Pancreas (tissue), 10 donors: ENCODE measurements around the gene RAB3A. TPM values are rescaled to one million over a fixed set of nuclear protein-coding genes. Genes with fewer than 3 reads are reported as not detected.

ENCODE experiments used
- ATAC-seq, 4 donors: fragments of 200-7000 bp; cut with Tn5 transposase; one replicate each; pipeline versions ENCODE4 v1.8.0 to v1.9.1; 2020; ENCODE audit warnings: mild to moderate bottlenecking in 4 of 4, moderate library complexity in 4 of 4
- DNase-seq, 6 donors: peaks; one replicate each; pipeline ENCODE4 v3.0.0-alpha.2; 2020
- FAIRE-seq: peaks from 2 replicates; lab custom pipeline; 2012; peaks lifted over from hg19 to GRCh38; lab: Jason Lieb, UNC
- H3K27ac ChIP-seq, 4 donors: fragments of 200-600 bp; sonication (generic); 1 replicate in 3 of 4; 2 replicates in 1 of 4; pipeline versions ENCODE4 v1.5.0 to v1.8.0; 2020
- H3K27me3 ChIP-seq, 4 donors: fragments of 200-600 bp; one replicate each; pipeline ENCODE4 v1.8.0; 2021
- H3K36me3 ChIP-seq, 3 donors: fragments of 200-600 bp; sonication (generic) in 1 of 3; one replicate each; pipeline versions ENCODE4 v1.5.0 to v1.8.0; 2020 to 2021
- H3K4me1 ChIP-seq, 3 donors: fragments of 200-600 bp; one replicate each; pipeline ENCODE4 v1.8.0; 2021
- H3K4me3 ChIP-seq, 4 donors: fragments of 200-600 bp; sonication (generic) in 2 of 4; one replicate each; pipeline versions ENCODE4 v1.5.0 to v1.8.0; 2020 to 2021
- H3K9me3 ChIP-seq, 4 donors: fragments of 200-600 bp; one replicate each; pipeline ENCODE4 v1.8.0; 2021
- WGBS, 2 donors: extraction: QIAGEN DNeasy Blood & Tissue Kit; methylation state at CpG; one replicate each; pipeline ENCODE4 v1.1.7; 2013; 5-methylcytosine and 5-hydroxymethylcytosine counted together
- intact Hi-C, 3 donors: fragments of 100-400 bp; cut with DNase I; formaldehyde crosslinking; loops; one replicate each; pipeline versions ENCODE4 v1.11.1 to v1.14.2; 2022
- polyA plus RNA-seq, 2 donors: library from polyadenylated mRNA; stranded (reverse); fragments of 200-250 nt; gene quantifications; one replicate each; pipeline ENCODE4 v1.2.3, GENCODE V29; 2013
- total RNA-seq, 6 donors: library from RNA; stranded (reverse); fragmentation: NEBNext Ultra II Directional in 4 of 6; extraction: Animal tissue kit (Norgen Biotek cat#: 25700) in 4 of 6; gene quantifications; one replicate each; pipeline versions ENCODE4 v1.2.1 to v1.2.4, GENCODE V29; 2021 to 2023
- TF ChIP-seq, protein P1 (sequence below), 4 donors: fragments of 200-600 bp; sonication (generic) in 3 of 4; IDR thresholded peaks; one replicate each; pipeline versions ENCODE4 v1.5.0 to v1.8.0; 2021; ENCODE audit warnings: antibody characterized with exemption in 4 of 4
- donor health status: healthy with polysubstance abuse.
- donor health status: DM: no; HTN: no; CAD: no; lungs with moderate emphysema.
- donor health status: DM: no; HTN: no; CAD: no.
- donor health status: control.
- donor health status: control.
- donor health status: Bipolar disorder and iron deficiency.
- donor health status: DM: yes; HTN: yes; CAD: no.
- donor health status: DM: no; HTN: no; CAD: no.
- donor health status: DM: no; HTN: no; CAD: no.
- donor health status: DM: yes; HTN: yes; CAD: no.

The RAB3A gene
- total and polyA plus RNA-seq, 8 donors = 0.79 to 4.4 (median 1.8) TPM

DNA sequence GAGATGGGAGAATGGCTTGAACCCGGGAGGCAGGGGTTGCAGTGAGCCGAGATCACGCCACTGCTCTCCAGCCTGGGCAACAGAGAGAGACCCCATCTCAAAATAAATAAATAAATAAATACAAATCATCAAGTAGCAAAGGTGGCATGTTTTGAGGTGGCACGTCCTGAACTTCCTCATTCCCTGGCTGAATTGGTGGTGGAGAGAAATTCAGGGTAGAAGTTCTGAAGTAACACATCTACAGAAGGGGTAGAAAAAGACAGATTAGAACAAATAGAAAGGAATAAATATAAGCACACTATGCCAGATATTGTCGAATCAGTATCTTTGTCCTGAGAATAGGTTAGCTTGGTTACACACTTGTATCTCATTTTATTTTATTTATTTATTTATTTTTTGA, 23.9 kb downstream of the RAB3A start:
- Histone ChIP-seq H3K36me3 (no peaks in the 10 kb centered on the region), H3K9me3 (no peaks in the 10 kb centered on the region)
- WGBS, 2 donors = 85 to 95% methylated on average over 5 of the region's 5 CpGs

DNA sequence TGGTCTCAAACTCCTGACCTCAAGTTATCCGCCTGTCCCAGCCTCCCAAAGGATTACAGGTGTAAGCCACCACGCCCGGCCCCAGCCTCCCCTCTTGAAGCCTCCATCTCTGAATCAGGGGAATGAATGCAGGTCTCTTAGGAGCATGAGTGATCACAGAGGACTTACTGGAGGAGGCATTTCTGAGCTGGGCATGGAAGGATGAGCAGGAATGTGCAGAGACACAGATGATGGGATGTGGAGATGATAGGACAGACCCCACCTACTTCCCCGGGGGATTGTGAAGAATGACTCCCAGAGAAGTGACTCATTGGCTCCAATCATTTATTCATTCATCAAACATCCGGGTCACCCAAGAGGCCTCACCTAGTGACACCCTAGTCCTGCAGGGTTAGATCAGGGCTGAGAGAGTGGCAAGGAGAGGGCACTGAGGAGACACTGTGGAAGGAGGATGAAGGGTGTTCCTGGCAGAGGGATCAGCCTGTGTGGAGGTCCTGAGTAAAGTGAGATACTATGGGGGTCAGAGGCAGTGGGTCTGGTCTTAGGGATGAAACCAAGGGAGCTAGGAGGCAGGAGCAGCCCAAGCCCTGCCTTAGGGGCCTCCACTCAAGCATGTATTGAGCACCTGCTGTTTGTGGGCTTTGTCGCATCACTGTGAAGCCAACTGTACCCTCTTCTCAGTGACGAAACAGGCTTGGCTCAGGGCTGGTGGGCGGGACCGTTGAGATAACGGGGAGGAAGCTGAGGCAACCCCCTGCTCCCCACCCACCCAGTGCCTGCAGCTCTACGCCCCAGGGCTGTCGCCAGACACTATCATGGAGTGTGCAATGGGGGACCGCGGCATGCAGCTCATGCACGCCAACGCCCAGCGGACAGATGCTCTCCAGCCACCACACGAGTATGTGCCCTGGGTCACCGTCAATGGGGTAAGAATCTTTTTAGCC, 27.2 kb downstream of the RAB3A start:
- ATAC-seq = no peak
- intact Hi-C loops = no loop called here
- Histone ChIP-seq H3K9me3 (no peaks in the 10 kb centered on the region), H3K4me3 (no peak overlapping the region), H3K36me3 (no peaks in the 10 kb centered on the region), H3K27me3 (no peaks in the 10 kb centered on the region), H3K4me1 (peaks cover 0 to 6% (median 3%) of the 10 kb centered on the region in 3 donors), H3K27ac (no peak overlapping the region)
- DNase-seq = peak in 1 of 6 donors; percentile 14
- TF ChIP-seq, protein P1, sequence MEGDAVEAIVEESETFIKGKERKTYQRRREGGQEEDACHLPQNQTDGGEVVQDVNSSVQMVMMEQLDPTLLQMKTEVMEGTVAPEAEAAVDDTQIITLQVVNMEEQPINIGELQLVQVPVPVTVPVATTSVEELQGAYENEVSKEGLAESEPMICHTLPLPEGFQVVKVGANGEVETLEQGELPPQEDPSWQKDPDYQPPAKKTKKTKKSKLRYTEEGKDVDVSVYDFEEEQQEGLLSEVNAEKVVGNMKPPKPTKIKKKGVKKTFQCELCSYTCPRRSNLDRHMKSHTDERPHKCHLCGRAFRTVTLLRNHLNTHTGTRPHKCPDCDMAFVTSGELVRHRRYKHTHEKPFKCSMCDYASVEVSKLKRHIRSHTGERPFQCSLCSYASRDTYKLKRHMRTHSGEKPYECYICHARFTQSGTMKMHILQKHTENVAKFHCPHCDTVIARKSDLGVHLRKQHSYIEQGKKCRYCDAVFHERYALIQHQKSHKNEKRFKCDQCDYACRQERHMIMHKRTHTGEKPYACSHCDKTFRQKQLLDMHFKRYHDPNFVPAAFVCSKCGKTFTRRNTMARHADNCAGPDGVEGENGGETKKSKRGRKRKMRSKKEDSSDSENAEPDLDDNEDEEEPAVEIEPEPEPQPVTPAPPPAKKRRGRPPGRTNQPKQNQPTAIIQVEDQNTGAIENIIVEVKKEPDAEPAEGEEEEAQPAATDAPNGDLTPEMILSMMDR (IDR thresholded peaks at IDR 0.05) = no peak
- WGBS, 2 donors = 87 to 91% methylated on average over 19 of the region's 19 CpGs
- no peak for FAIRE-seq

More for the DNA sequence above, 23.9 kb downstream of the RAB3A start:
- intact Hi-C loops = no loop called here
- Histone ChIP-seq H3K4me3 (no peak overlapping the region), H3K4me1 (peaks cover 0 to under 1% (median 0%) of the 10 kb centered on the region in 3 donors), H3K27ac (no peak overlapping the region), H3K27me3 (no peaks in the 10 kb centered on the region)
- DNase-seq (no peak), ATAC-seq (peak in 1 of 4 donors; percentile 19), FAIRE-seq (no peak)
- TF ChIP-seq, protein P1 (IDR thresholded peaks at IDR 0.05) = no peak

DNA sequence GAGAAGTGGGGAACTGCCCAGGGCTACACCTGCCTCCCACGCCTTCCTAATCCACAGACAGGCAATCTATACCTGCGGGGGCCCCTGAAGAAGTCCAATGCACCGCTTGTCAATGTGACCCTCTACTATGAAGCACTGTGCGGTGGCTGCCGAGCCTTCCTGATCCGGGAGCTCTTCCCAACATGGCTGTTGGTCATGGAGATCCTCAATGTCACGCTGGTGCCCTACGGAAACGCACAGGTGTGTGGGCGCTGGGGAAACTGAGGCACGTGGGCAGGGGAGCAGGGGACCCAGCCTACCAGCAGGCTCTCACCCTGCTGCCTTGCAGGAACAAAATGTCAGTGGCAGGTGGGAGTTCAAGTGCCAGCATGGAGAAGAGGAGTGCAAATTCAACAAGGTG, 28.9 kb downstream of the RAB3A start:
- H3K36me3 ChIP-seq = no peaks in the 10 kb centered on the region
- intact Hi-C loops = no loop called here
- TF ChIP-seq, protein P1 (IDR thresholded peaks at IDR 0.05) = no peak
- H3K4me3 ChIP-seq = peak overlapping the region in 2 of 4 donors; percentile 5 to 70
- H3K27ac ChIP-seq = peak overlapping the region in 1 of 4 donors; percentile 74
- DNase-seq = peak in 1 of 6 donors; percentile 23
- ATAC-seq = no peak
- H3K4me1 ChIP-seq = peaks cover 0 to 6% (median 3%) of the 10 kb centered on the region in 3 donors
- 75 to 83% methylated on average over 11 of the region's 11 CpGs for WGBS, 2 donors
- FAIRE-seq = no peak
- H3K9me3 ChIP-seq = no peaks in the 10 kb centered on the region
- no peaks in the 10 kb centered on the region for H3K27me3 ChIP-seq

DNA sequence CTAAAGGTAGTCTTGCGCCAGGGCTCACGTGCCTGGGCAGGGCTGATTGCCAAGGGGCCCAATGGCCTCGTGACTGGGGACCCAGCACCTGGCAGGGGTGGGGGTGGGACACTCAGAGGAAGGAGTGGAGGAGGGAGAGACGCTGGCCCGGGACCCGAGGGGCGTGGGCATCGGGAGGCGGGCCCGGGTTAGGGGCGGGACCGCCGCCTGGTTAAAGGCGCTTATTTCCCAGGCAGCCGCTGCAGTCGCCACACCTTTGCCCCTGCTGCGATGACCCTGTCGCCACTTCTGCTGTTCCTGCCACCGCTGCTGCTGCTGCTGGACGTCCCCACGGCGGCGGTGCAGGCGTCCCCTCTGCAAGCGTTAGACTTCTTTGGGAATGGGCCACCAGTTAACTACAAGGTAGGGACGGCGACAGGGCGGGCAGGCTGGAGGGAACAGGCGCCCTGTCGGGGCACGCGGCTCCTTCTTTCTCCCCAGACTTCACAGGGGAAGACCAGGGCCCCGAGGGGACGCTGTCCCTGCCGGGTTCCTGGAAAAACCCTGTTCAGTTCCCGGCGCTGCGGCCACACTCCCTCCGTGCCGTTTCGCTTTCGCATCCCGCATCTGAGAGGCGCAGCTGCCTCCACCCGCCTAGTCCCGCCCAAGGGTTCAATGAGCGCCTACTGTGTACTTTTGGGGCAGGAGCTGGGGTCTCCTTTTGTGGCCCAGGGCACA, 30.1 kb downstream of the RAB3A start, which contains the start of gene IFI30:
Gene IFI30, plus strand, starts transcription at position 242 of the 717 bp plus-strand sequence. Its CDS starts 29 bp downstream, at position 271.
- TF ChIP-seq, protein P1 (IDR thresholded peaks at IDR 0.05) = no peak
- intact Hi-C loops = no loop called here
- FAIRE-seq = no peak
- H3K36me3 ChIP-seq = peaks cover 0 to 3% (median 0%) of the 10 kb centered on the region in 3 donors
- peak; percentile 89 to 97 (median 94) for DNase-seq
- ATAC-seq = peak; percentile 89 to 92 (median 89)
- H3K4me3 ChIP-seq = peak within 1 kb of the TSS; percentile 41 to 70 (median 50)
- WGBS, 2 donors = 0% methylated on average over 47 of the region's 47 CpGs
- peak within 1 kb of the TSS; percentile 69 to 77 (median 76) for H3K27ac ChIP-seq
- H3K9me3 ChIP-seq = no peaks in the 10 kb centered on the region
- H3K4me1 ChIP-seq = peaks cover 0 to 6% (median 3%) of the 10 kb centered on the region in 3 donors
- H3K27me3 ChIP-seq = no peaks in the 10 kb centered on the region
